ENCODE data around the gene CHN1. TPM values are rescaled to one million over a fixed set of nuclear protein-coding genes. Genes with fewer than 3 reads are reported as not detected.

Gene CHN1
- total and polyA plus RNA-seq, 4 donors, result 18.8 to 29.8 (median 24.1) TPM

- Histone ChIP-seq H3K36me3 (ENCODE audit: control insufficient read depth in 1 of 2, insufficient read depth in 2 of 2, low read length in 1 of 2) (no peaks in the 10 kb centered on the region), H3K4me3 (ENCODE audit: low read length in 2 of 2) (no peak overlapping the region), H3K4me1 (ENCODE audit: control insufficient read depth in 1 of 2, insufficient read depth in 2 of 2, low read length in 2 of 2) (no peaks in the 10 kb centered on the region), H3K27me3 (ENCODE audit: control insufficient read depth in 1 of 2, insufficient read depth in 2 of 2, low read length in 1 of 2) (no peaks in the 10 kb centered on the region), H3K9me3 (ENCODE audit: control insufficient read depth, low read length) (no peaks in the 10 kb centered on the region), H3K27ac (ENCODE audit: low read depth in 1 of 2, low read length in 2 of 2) (no peak overlapping the region)
- 91 to 97% methylated on average over 2 of the region's 2 CpGs for WGBS, 2 donors
- ATAC-seq (ENCODE audit: low FRiP score) (no peak), DNase-seq (no peak)
- intact Hi-C loops (cut with DNase I), result no loop called here
Observed at GRCh38 chr2:174892546-174892945, 112.6 kb downstream of the CHN1 start.

GRCh38 chr2:174888646-174889271 is 116.4 kb downstream of the CHN1 start:
- WGBS, 2 donors, result 84 to 85% methylated on average over 2 of the region's 2 CpGs
- ATAC-seq (ENCODE audit: low FRiP score), result no peak
- Histone ChIP-seq H3K4me1 (ENCODE audit: control insufficient read depth in 1 of 2, insufficient read depth in 2 of 2, low read length in 2 of 2) (no peaks in the 10 kb centered on the region), H3K36me3 (ENCODE audit: control insufficient read depth in 1 of 2, insufficient read depth in 2 of 2, low read length in 1 of 2) (no peaks in the 10 kb centered on the region), H3K4me3 (ENCODE audit: low read length in 2 of 2) (no peak overlapping the region), H3K27me3 (ENCODE audit: control insufficient read depth in 1 of 2, insufficient read depth in 2 of 2, low read length in 1 of 2) (no peaks in the 10 kb centered on the region), H3K9me3 (ENCODE audit: control insufficient read depth, low read length) (no peaks in the 10 kb centered on the region), H3K27ac (ENCODE audit: low read depth in 1 of 2, low read length in 2 of 2) (no peak overlapping the region)
- intact Hi-C loops (cut with DNase I), result no loop called here
- no peak for DNase-seq

- H3K4me3 ChIP-seq (ENCODE audit: low read length in 2 of 2), result no peak overlapping the region
- H3K9me3 ChIP-seq (ENCODE audit: control insufficient read depth, low read length), result no peaks in the 10 kb centered on the region
- peaks cover 1 to 3% of the 10 kb centered on the region in 2 donors for H3K4me1 ChIP-seq (ENCODE audit: control insufficient read depth in 1 of 2, insufficient read depth in 2 of 2, low read length in 2 of 2)
- no peaks in the 10 kb centered on the region for H3K36me3 ChIP-seq (ENCODE audit: control insufficient read depth in 1 of 2, insufficient read depth in 2 of 2, low read length in 1 of 2)
- H3K27ac ChIP-seq (ENCODE audit: low read depth in 1 of 2, low read length in 2 of 2), result no peak overlapping the region
- no peak for DNase-seq
- H3K27me3 ChIP-seq (ENCODE audit: control insufficient read depth in 1 of 2, insufficient read depth in 2 of 2, low read length in 1 of 2), result no peaks in the 10 kb centered on the region
- intact Hi-C loops (cut with DNase I), result no loop called here
- no peak for ATAC-seq (ENCODE audit: low FRiP score)
- WGBS, 2 donors, result 62 to 64% methylated on average over 3 of the region's 3 CpGs
Observed at GRCh38 chr2:174888146-174888545, 117.0 kb downstream of the CHN1 start.

- H3K4me1 ChIP-seq (ENCODE audit: control insufficient read depth in 1 of 2, insufficient read depth in 2 of 2, low read length in 2 of 2), result peaks cover 1 to 3% of the 10 kb centered on the region in 2 donors
- no peaks in the 10 kb centered on the region for H3K36me3 ChIP-seq (ENCODE audit: control insufficient read depth in 1 of 2, insufficient read depth in 2 of 2, low read length in 1 of 2)
- H3K27me3 ChIP-seq (ENCODE audit: control insufficient read depth in 1 of 2, insufficient read depth in 2 of 2, low read length in 1 of 2), result no peaks in the 10 kb centered on the region
- WGBS, 2 donors, result 92 to 94% methylated on average over 3 of the region's 3 CpGs
- ATAC-seq (ENCODE audit: low FRiP score), result no peak
- H3K27ac ChIP-seq (ENCODE audit: low read depth in 1 of 2, low read length in 2 of 2), result no peak overlapping the region
- intact Hi-C loops (cut with DNase I), result no loop called here
- no peaks in the 10 kb centered on the region for H3K9me3 ChIP-seq (ENCODE audit: control insufficient read depth, low read length)
- no peak overlapping the region for H3K4me3 ChIP-seq (ENCODE audit: low read length in 2 of 2)
- DNase-seq, result no peak
Observed at GRCh38 chr2:174882416-174882815, 122.8 kb downstream of the CHN1 start.

- intact Hi-C loops (cut with DNase I), result no loop called here
Observed at GRCh38 chr2:174881678-174882077, 123.5 kb downstream of the CHN1 start.

GRCh38 chr2:174878537-174879147 is 126.5 kb downstream of the CHN1 start:
- ATAC-seq (ENCODE audit: low FRiP score) (no peak), DNase-seq (no peak)
- H3K27ac ChIP-seq (ENCODE audit: low read depth in 1 of 2, low read length in 2 of 2), result no peak overlapping the region
- peak overlapping the region; percentile 40 to 48 for H3K4me3 ChIP-seq (ENCODE audit: low read length in 2 of 2)
- no peaks in the 10 kb centered on the region for H3K9me3 ChIP-seq (ENCODE audit: control insufficient read depth, low read length)
- H3K36me3 ChIP-seq (ENCODE audit: control insufficient read depth in 1 of 2, insufficient read depth in 2 of 2, low read length in 1 of 2), result no peaks in the 10 kb centered on the region
- no peaks in the 10 kb centered on the region for H3K27me3 ChIP-seq (ENCODE audit: control insufficient read depth in 1 of 2, insufficient read depth in 2 of 2, low read length in 1 of 2)
- intact Hi-C loops (cut with DNase I), result no loop called here
- H3K4me1 ChIP-seq (ENCODE audit: control insufficient read depth in 1 of 2, insufficient read depth in 2 of 2, low read length in 2 of 2), result peaks cover 1 to 3% of the 10 kb centered on the region in 2 donors
- 19 to 20% methylated on average over 4 of the region's 4 CpGs for WGBS, 2 donors

More at GRCh38 chr2:174881678-174882077, 123.5 kb downstream of the CHN1 start:
- Histone ChIP-seq H3K27ac (ENCODE audit: low read depth in 1 of 2, low read length in 2 of 2) (no peak overlapping the region), H3K27me3 (ENCODE audit: control insufficient read depth in 1 of 2, insufficient read depth in 2 of 2, low read length in 1 of 2) (no peaks in the 10 kb centered on the region), H3K4me3 (ENCODE audit: low read length in 2 of 2) (no peak overlapping the region), H3K9me3 (ENCODE audit: control insufficient read depth, low read length) (no peaks in the 10 kb centered on the region), H3K4me1 (ENCODE audit: control insufficient read depth in 1 of 2, insufficient read depth in 2 of 2, low read length in 2 of 2) (peaks cover 1 to 3% of the 10 kb centered on the region in 2 donors), H3K36me3 (ENCODE audit: control insufficient read depth in 1 of 2, insufficient read depth in 2 of 2, low read length in 1 of 2) (no peaks in the 10 kb centered on the region)
- 68 to 80% methylated on average over 2 of the region's 2 CpGs for WGBS, 2 donors
- ATAC-seq (ENCODE audit: low FRiP score) (no peak), DNase-seq (no peak)

GRCh38 chr2:174877751-174878150 is 127.4 kb downstream of the CHN1 start:
- intact Hi-C loops (cut with DNase I), result no loop called here
- no peaks in the 10 kb centered on the region for H3K27me3 ChIP-seq (ENCODE audit: control insufficient read depth in 1 of 2, insufficient read depth in 2 of 2, low read length in 1 of 2)
- no peak overlapping the region for H3K4me3 ChIP-seq (ENCODE audit: low read length in 2 of 2)
- WGBS, 2 donors, result 95 to 98% methylated on average over 5 of the region's 5 CpGs
- H3K36me3 ChIP-seq (ENCODE audit: control insufficient read depth in 1 of 2, insufficient read depth in 2 of 2, low read length in 1 of 2), result no peaks in the 10 kb centered on the region
- H3K27ac ChIP-seq (ENCODE audit: low read depth in 1 of 2, low read length in 2 of 2), result no peak overlapping the region
- ATAC-seq (ENCODE audit: low FRiP score) (no peak), DNase-seq (no peak)
- H3K4me1 ChIP-seq (ENCODE audit: control insufficient read depth in 1 of 2, insufficient read depth in 2 of 2, low read length in 2 of 2), result peaks cover 0 to 2% of the 10 kb centered on the region in 2 donors
- no peaks in the 10 kb centered on the region for H3K9me3 ChIP-seq (ENCODE audit: control insufficient read depth, low read length)

GRCh38 chr2:174877301-174877700 is 127.9 kb downstream of the CHN1 start:
- no peaks in the 10 kb centered on the region for H3K9me3 ChIP-seq (ENCODE audit: control insufficient read depth, low read length)
- no peak for ATAC-seq (ENCODE audit: low FRiP score)
- peaks cover 0 to 2% of the 10 kb centered on the region in 2 donors for H3K4me1 ChIP-seq (ENCODE audit: control insufficient read depth in 1 of 2, insufficient read depth in 2 of 2, low read length in 2 of 2)
- no peak for DNase-seq
- no peaks in the 10 kb centered on the region for H3K27me3 ChIP-seq (ENCODE audit: control insufficient read depth in 1 of 2, insufficient read depth in 2 of 2, low read length in 1 of 2)
- no peaks in the 10 kb centered on the region for H3K36me3 ChIP-seq (ENCODE audit: control insufficient read depth in 1 of 2, insufficient read depth in 2 of 2, low read length in 1 of 2)
- no peak overlapping the region for H3K27ac ChIP-seq (ENCODE audit: low read depth in 1 of 2, low read length in 2 of 2)
- intact Hi-C loops (cut with DNase I), result no loop called here
- WGBS, 2 donors, result 96% methylated on average over 1 of the region's 1 CpG
- no peak overlapping the region for H3K4me3 ChIP-seq (ENCODE audit: low read length in 2 of 2)

- DNase-seq, result no peak
- WGBS, 2 donors, result 33 to 46% methylated on average over 1 of the region's 1 CpG
- peaks cover 0 to 1% of the 10 kb centered on the region in 2 donors for H3K36me3 ChIP-seq (ENCODE audit: control insufficient read depth in 1 of 2, insufficient read depth in 2 of 2, low read length in 1 of 2)
- peaks cover 0 to 2% of the 10 kb centered on the region in 2 donors for H3K4me1 ChIP-seq (ENCODE audit: control insufficient read depth in 1 of 2, insufficient read depth in 2 of 2, low read length in 2 of 2)
- no peak overlapping the region for H3K27ac ChIP-seq (ENCODE audit: low read depth in 1 of 2, low read length in 2 of 2)
- no peak overlapping the region for H3K4me3 ChIP-seq (ENCODE audit: low read length in 2 of 2)
- intact Hi-C loops (cut with DNase I), result no loop called here
- H3K9me3 ChIP-seq (ENCODE audit: control insufficient read depth, low read length), result no peaks in the 10 kb centered on the region
- no peak for ATAC-seq (ENCODE audit: low FRiP score)
- H3K27me3 ChIP-seq (ENCODE audit: control insufficient read depth in 1 of 2, insufficient read depth in 2 of 2, low read length in 1 of 2), result no peaks in the 10 kb centered on the region
Observed at GRCh38 chr2:174874085-174874484, 131.1 kb downstream of the CHN1 start.

All from aorta (tissue), 5 donors.